DND-41 (cell line): ENCODE data around the gene PIGQ.

Experiments
- ATAC-seq: fragments of 200-7000 bp; cut with Tn5 transposase; 3 replicates; pipeline ENCODE4 v1.9.1; 2021; ENCODE audit warnings: low read depth; ENCODE audit not compliant: insufficient read depth
- DNase-seq: peaks from one replicate; pipeline ENCODE4 v3.0.0-alpha.2; 2020
- H2AFZ ChIP-seq: 2 replicates; pipeline ENCODE4 v1.6.0; 2012; ENCODE audit warnings: low read depth, low read length
- H3K27ac ChIP-seq: 2 replicates; pipeline ENCODE4 v1.5.1; 2012; ENCODE audit warnings: low read length, inconsistent platforms
- H3K27me3 ChIP-seq: fragments of 200-600 bp; sonication (generic); 2 replicates; pipeline ENCODE4 v1.6.0; 2012; ENCODE audit warnings: low read length, mild to moderate bottlenecking, inconsistent platforms; ENCODE audit not compliant: insufficient read depth, poor library complexity
- H3K36me3 ChIP-seq: 2 replicates; pipeline ENCODE4 v1.5.1; 2012; ENCODE audit warnings: low read length, inconsistent platforms; ENCODE audit not compliant: insufficient read depth
- H3K4me1 ChIP-seq: 2 replicates; pipeline ENCODE4 v1.5.1; 2012; ENCODE audit warnings: mild to moderate bottlenecking, low read length; ENCODE audit not compliant: insufficient read depth
- H3K4me2 ChIP-seq: 2 replicates; pipeline ENCODE4 v1.6.0; 2012; ENCODE audit warnings: mild to moderate bottlenecking, moderate library complexity, low read length, inconsistent platforms; ENCODE audit not compliant: insufficient read depth
- H3K4me3 ChIP-seq, 2 experiments: fragments of 200-600 bp in 1 of 2; shearing (Covaris generic) in 1 of 2; 2 replicates each; pipeline ENCODE4 v1.5.1; 2012 to 2016; ENCODE audit warnings: inconsistent platforms in 2 of 2, low read length in 2 of 2, mild to moderate bottlenecking in 2 of 2, low read depth in 1 of 2, moderate library complexity in 1 of 2
- H3K79me2 ChIP-seq: 2 replicates; pipeline ENCODE4 v1.6.0; 2012; ENCODE audit warnings: low read length, inconsistent platforms; ENCODE audit not compliant: insufficient read depth
- H3K9ac ChIP-seq: 2 replicates; pipeline ENCODE4 v1.6.0; 2012; ENCODE audit warnings: low read depth, mild to moderate bottlenecking, inconsistent platforms, low read length, moderate library complexity
- H3K9me3 ChIP-seq: 2 replicates; pipeline ENCODE4 v1.5.1; 2012; ENCODE audit warnings: low read length, moderate library complexity, mild to moderate bottlenecking, inconsistent platforms; ENCODE audit not compliant: insufficient read depth, severe bottlenecking
- H4K20me1 ChIP-seq: 2 replicates; pipeline ENCODE4 v1.6.0; 2012; ENCODE audit warnings: low read length; ENCODE audit not compliant: insufficient read depth
- EZH2 ChIP-seq: IDR thresholded peaks from 3 replicates; pipeline ENCODE4 v1.6.1; 2012; ENCODE audit warnings: borderline replicate concordance, low read depth, mild to moderate bottlenecking, moderate library complexity, low read length, inconsistent platforms; ENCODE audit not compliant: severe bottlenecking
- TF ChIP-seq, protein P1 (sequence below): IDR thresholded peaks from 2 replicates; pipeline ENCODE4 v1.5.1; 2012; ENCODE audit warnings: borderline replicate concordance, low read length, moderate library complexity, mild to moderate bottlenecking; ENCODE audit not compliant: poor library complexity, severe bottlenecking; ENCODE audit errors: extremely low read depth

Gene PIGQ

DNA sequence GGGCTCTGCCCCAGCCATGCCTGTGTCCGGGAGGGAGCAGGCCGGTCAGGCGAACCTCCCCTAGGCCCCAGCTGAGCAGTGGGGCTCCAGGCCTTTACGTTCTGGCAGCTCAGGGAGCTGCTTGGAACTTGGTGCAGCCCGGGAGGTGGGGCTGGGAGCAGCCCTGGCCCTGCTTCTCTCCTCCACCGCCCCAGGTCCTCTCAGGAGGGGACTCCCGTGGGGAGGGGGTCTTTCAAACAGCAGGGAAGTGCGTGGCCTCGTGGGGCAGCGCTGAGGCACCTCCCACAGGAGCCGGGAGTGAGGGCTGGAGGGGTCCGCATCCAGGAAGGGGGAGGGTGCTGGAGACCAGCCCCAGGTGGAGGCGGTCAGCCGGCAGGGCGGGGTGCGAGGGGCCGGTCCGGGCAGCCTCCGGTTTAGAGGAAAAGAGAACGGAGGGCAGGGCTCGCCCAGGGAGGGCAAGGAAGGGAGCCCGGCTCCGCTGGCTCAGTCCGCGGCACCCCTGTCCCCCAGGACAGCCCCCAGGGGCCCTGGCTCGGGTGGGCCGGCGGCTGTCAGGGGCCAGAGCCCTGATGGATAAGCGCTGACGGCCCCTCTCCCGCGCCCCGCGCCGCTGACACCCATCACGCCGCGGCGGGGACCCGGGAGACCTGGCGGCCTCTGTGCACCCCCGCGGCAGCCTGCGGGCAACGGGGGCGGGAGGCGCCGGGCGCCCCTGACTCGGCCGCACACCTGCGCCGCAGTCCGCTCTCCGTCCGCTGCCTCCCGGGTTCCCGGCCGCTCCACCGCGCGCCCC, 10.2 kb upstream of the PIGQ start:
- H3K4me1 ChIP-seq = no peaks in the 10 kb centered on the region

DNA sequence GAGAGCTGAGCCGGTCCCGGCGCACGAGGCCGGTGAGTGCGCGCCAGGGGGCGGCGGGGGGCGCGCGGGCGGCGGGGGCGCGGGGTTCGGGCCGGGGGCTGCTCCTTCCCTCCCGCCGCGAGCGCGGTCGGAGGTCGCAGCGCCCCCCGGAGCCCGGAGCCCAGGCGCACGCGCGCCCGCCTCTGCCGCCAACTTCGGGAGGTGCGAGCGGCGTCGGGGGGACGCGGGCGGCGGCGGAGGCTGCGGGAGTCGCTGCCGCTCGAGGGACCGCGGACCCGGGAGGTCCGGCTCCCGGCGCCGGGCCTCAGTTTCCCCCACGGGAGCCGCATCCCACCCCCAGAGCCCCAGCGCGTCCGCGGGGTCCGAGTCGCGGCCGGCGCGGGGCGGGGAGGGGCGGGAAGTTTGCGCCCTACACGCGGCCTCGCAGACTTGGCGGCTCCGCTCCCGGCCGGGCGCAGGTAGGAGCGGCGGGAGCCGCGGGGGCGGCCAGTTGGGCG, 9.5 kb upstream of the PIGQ start, which contains the start of gene PRR35:
TSS of gene PRR35 (plus strand) at position 191 of the 497 bp plus-strand sequence. CDS start 2,901 bp downstream, outside the sequence.
- Histone ChIP-seq H3K4me3 (no peak within 1 kb of the TSS), H3K79me2 (no peaks in the 10 kb centered on the region), H3K4me1 (no peaks in the 10 kb centered on the region), H3K9ac (no peak within 1 kb of the TSS), H2AFZ (no peak within 1 kb of the TSS), H3K27ac (no peak within 1 kb of the TSS), H4K20me1 (no peaks in the 10 kb centered on the region; the same call in 1 of the 2 replicates), H3K27me3 (no peaks in the 10 kb centered on the region), H3K9me3 (no peaks in the 10 kb centered on the region), H3K4me2 (no peak within 1 kb of the TSS), H3K36me3 (no peaks in the 10 kb centered on the region)
- DNase-seq (no peak), ATAC-seq (no peak)
- TF ChIP-seq EZH2 = no peak
- TF ChIP-seq, protein P1, sequence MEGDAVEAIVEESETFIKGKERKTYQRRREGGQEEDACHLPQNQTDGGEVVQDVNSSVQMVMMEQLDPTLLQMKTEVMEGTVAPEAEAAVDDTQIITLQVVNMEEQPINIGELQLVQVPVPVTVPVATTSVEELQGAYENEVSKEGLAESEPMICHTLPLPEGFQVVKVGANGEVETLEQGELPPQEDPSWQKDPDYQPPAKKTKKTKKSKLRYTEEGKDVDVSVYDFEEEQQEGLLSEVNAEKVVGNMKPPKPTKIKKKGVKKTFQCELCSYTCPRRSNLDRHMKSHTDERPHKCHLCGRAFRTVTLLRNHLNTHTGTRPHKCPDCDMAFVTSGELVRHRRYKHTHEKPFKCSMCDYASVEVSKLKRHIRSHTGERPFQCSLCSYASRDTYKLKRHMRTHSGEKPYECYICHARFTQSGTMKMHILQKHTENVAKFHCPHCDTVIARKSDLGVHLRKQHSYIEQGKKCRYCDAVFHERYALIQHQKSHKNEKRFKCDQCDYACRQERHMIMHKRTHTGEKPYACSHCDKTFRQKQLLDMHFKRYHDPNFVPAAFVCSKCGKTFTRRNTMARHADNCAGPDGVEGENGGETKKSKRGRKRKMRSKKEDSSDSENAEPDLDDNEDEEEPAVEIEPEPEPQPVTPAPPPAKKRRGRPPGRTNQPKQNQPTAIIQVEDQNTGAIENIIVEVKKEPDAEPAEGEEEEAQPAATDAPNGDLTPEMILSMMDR = no peak

More for the DNA sequence above, 10.2 kb upstream of the PIGQ start:
- Histone ChIP-seq H3K79me2 (no peaks in the 10 kb centered on the region), H3K36me3 (no peaks in the 10 kb centered on the region), H3K4me3 (no peak overlapping the region), H3K27ac (no peak overlapping the region), H2AFZ (no peak overlapping the region), H3K9me3 (no peaks in the 10 kb centered on the region), H3K4me2 (no peak overlapping the region), H3K9ac (no peak overlapping the region), H3K27me3 (no peaks in the 10 kb centered on the region), H4K20me1 (no peaks in the 10 kb centered on the region; the same call in 1 of the 2 replicates)
- TF ChIP-seq EZH2 = no peak
- TF ChIP-seq, protein P1 = no peak
- no peak for ATAC-seq
- no peak for DNase-seq

DNA sequence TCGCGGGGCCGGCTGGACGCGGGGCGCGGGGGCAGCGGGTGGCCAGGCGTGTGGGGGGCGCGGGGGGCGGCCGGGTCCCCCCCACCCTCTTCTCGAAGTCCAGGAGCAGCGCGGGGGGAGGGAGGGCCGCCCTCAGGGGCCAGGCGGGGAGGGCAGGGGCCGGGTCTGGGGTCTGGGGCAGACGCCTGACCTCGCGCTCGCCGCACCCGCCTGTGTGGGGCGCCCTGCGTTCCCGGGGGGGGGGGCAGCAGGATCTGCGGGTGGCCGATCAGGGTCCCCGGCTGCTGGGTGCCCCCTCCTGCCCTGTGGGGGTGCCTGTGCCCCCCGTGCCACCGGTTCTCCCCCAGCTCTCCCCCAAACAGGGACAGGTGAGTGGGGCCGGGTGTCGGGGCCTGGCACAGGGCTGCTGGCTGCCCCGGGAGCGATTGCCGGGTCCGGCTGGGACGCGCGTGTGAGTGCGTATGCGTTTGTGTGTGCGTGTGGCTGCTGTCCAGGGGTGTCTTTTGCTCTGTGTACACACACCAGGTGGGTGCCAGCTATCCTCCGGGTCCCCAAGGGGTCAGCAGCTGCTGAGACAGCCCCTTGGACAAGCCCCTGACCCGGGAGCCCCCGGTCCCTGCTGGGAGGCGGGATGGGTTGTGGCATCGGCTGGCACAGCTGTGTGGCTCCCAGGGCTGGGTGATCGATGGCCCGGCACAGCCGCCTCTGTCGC, 8.9 kb upstream of the PIGQ start:
- H3K36me3 ChIP-seq = no peaks in the 10 kb centered on the region
- H3K9ac ChIP-seq = no peak overlapping the region
- no peak overlapping the region for H3K4me3 ChIP-seq
- no peak for DNase-seq
- H4K20me1 ChIP-seq = no peaks in the 10 kb centered on the region
- H3K27ac ChIP-seq = no peak overlapping the region
- no peak overlapping the region for H3K4me2 ChIP-seq
- no peaks in the 10 kb centered on the region for H3K27me3 ChIP-seq
- no peak for ATAC-seq
- H3K4me1 ChIP-seq = peaks cover 2% of the 10 kb centered on the region; the same call in 1 of the 2 replicates
- H3K79me2 ChIP-seq = no peaks in the 10 kb centered on the region
- TF ChIP-seq EZH2 = no peak
- TF ChIP-seq, protein P1 = no peak
- H2AFZ ChIP-seq = no peak overlapping the region
- no peaks in the 10 kb centered on the region for H3K9me3 ChIP-seq
